Thoracic aorta (tissue), 2 donors: ENCODE data around the gene PPP1R1B. TPM values are rescaled to one million over a fixed set of nuclear protein-coding genes. Genes with fewer than 3 reads are reported as not detected.
A peak's percentile ranks its signal among the peaks of the same experiment; 100 is the strongest.

Experiments
- ATAC-seq: fragments of 150-250 bp; one replicate; pipeline ENCODE4 v1.8.0; 2017; ENCODE audit warnings: low read depth; ENCODE audit not compliant: insufficient number of reproducible peaks, low FRiP score
- DNase-seq: peaks from one replicate; pipeline ENCODE4 v3.0.0-alpha.2; 2020; ENCODE audit warnings: low spot score
- H3K27ac ChIP-seq, 2 donors: fragments of 200-600 bp; sonication (generic); 1 replicate in 1 of 2; 2 replicates in 1 of 2; pipeline ENCODE4 v1.5.1; 2016; ENCODE audit warnings: mild to moderate bottlenecking in 2 of 2, moderate library complexity in 2 of 2
- H3K27me3 ChIP-seq: fragments of 200-600 bp; sonication (generic); replicated peaks from 2 replicates; pipeline ENCODE4 v1.6.0; 2016; ENCODE audit warnings: mild to moderate bottlenecking; ENCODE audit not compliant: insufficient read depth
- H3K36me3 ChIP-seq: fragments of 200-600 bp; sonication (generic); one replicate; pipeline ENCODE4 v1.5.1; 2016
- H3K4me1 ChIP-seq, 2 donors: fragments of 200-600 bp; sonication (generic); 1 replicate in 1 of 2; 2 replicates in 1 of 2; pipeline versions ENCODE4 v1.5.1 to v1.6.0; 2016; ENCODE audit warnings: low read depth in 2 of 2, mild to moderate bottlenecking in 1 of 2; ENCODE audit not compliant: control insufficient read depth in 1 of 2
- H3K4me3 ChIP-seq: fragments of 200-600 bp; sonication (generic); 2 replicates; pipeline ENCODE4 v1.5.1; 2016; ENCODE audit warnings: mild to moderate bottlenecking
- H3K9me3 ChIP-seq: fragments of 200-600 bp; sonication (generic); 2 replicates; pipeline ENCODE4 v1.5.1; 2016
- CTCF ChIP-seq: fragments of 200-600 bp; sonication (generic); IDR thresholded peaks from one replicate; pipeline ENCODE4 v1.5.1; 2019; ENCODE audit warnings: antibody characterized with exemption
- total RNA-seq, 2 donors: library from RNA; depleted of rRNA; stranded (reverse); fragments of >200 nt; gene quantifications; one replicate each; pipeline versions ENCODE4 v1.1.0 to v1.2.3, GENCODE V29; 2016

PPP1R1B gene
- total RNA-seq, 2 donors from 2014 or later = 0.27 to 2.1 TPM

GRCh38 chr17:39678340-39679116, 51.8 kb downstream of the PPP1R1B start:
- ATAC-seq (no peak), DNase-seq (no peak)
- H3K4me1 ChIP-seq = peaks cover 34 to 58% of the 10 kb centered on the region in 2 donors
- TF ChIP-seq CTCF = no peak
- H3K9me3 ChIP-seq = no peaks in the 10 kb centered on the region
- H3K36me3 ChIP-seq = no peaks in the 10 kb centered on the region
- no peak overlapping the region for H3K4me3 ChIP-seq
- peak overlapping the region; percentile 87 to 92 for H3K27ac ChIP-seq
- no peaks in the 10 kb centered on the region for H3K27me3 ChIP-seq

- H3K4me1 ChIP-seq = peaks cover 34 to 53% of the 10 kb centered on the region in 2 donors
- no peaks in the 10 kb centered on the region for H3K27me3 ChIP-seq
- no peak for TF ChIP-seq CTCF
- H3K9me3 ChIP-seq = no peaks in the 10 kb centered on the region
- DNase-seq (no peak), ATAC-seq (no peak)
- H3K4me3 ChIP-seq = no peak overlapping the region
- peak overlapping the region; percentile 87 to 92 for H3K27ac ChIP-seq
- no peaks in the 10 kb centered on the region for H3K36me3 ChIP-seq
Observed at GRCh38 chr17:39679521-39680192, 52.9 kb downstream of the PPP1R1B start.

- no peak overlapping the region for H3K4me3 ChIP-seq
- no peak overlapping the region for H3K27ac ChIP-seq
- TF ChIP-seq CTCF = no peak
- DNase-seq (no peak), ATAC-seq (no peak)
- H3K9me3 ChIP-seq = no peaks in the 10 kb centered on the region
- no peaks in the 10 kb centered on the region for H3K36me3 ChIP-seq
- H3K27me3 ChIP-seq = no peaks in the 10 kb centered on the region
- H3K4me1 ChIP-seq = peaks cover 10 to 26% of the 10 kb centered on the region in 2 donors
Observed at GRCh38 chr17:39683295-39683939, 56.7 kb downstream of the PPP1R1B start.

- ATAC-seq (no peak), DNase-seq (no peak)
- Histone ChIP-seq H3K27ac (no peak overlapping the region), H3K9me3 (no peaks in the 10 kb centered on the region), H3K27me3 (no peaks in the 10 kb centered on the region), H3K36me3 (no peaks in the 10 kb centered on the region), H3K4me3 (no peak overlapping the region), H3K4me1 (peaks cover 6 to 19% of the 10 kb centered on the region in 2 donors)
- TF ChIP-seq CTCF = no peak
Observed at GRCh38 chr17:39684369-39685192, 57.8 kb downstream of the PPP1R1B start.

Other genes starting within 250 kb of the PPP1R1B start
- 10 to 100 TPM; 30.8 to 45.2 TPM for gene FBXL20, start 225.3 kb upstream of the PPP1R1B start, total RNA-seq
- gene MED1, start 175.7 kb upstream of the PPP1R1B start, total RNA-seq = 10 to 100 TPM; 18.1 to 29.0 TPM
- gene CDK12, start 165.5 kb upstream of the PPP1R1B start, total RNA-seq = 10 to 100 TPM; 53.7 to 54.7 TPM
- gene NEUROD2, start 19.0 kb upstream of the PPP1R1B start, total RNA-seq = not detected
- 10 to 100 TPM; 52.5 to 67.7 TPM for gene STARD3, start 10.2 kb downstream of the PPP1R1B start, total RNA-seq
- gene TCAP, start 38.4 kb downstream of the PPP1R1B start, total RNA-seq = 10 to 100 TPM in 1 of 2 donors, 1 to 10 TPM in 1; 6.4 to 16.9 TPM
- 10 to 100 TPM in 1 of 2 donors, 1 to 10 TPM in 1; 3.1 to 22.9 TPM for gene PNMT, start 41.5 kb downstream of the PPP1R1B start, total RNA-seq
- gene PGAP3, start 61.1 kb downstream of the PPP1R1B start, total RNA-seq = 10 to 100 TPM; 19.9 to 27.2 TPM
- gene ERBB2, start 73.1 kb downstream of the PPP1R1B start, total RNA-seq = 10 to 100 TPM; 88.1 to 94.7 TPM
- gene MIEN1, start 103.6 kb downstream of the PPP1R1B start, total RNA-seq = 10 to 100 TPM; 27.1 to 30.3 TPM
- 1 to 10 TPM in 1 of 2 donors, under 1 TPM in 1; 0.85 to 1.4 TPM for gene GRB7, start 111.0 kb downstream of the PPP1R1B start, total RNA-seq
- gene IKZF3, start 237.4 kb downstream of the PPP1R1B start, total RNA-seq = 1 to 10 TPM; 4.8 to 5.6 TPM
- gene ZPBP2, start 241.2 kb downstream of the PPP1R1B start, total RNA-seq = not detected